HEK293 (cell line): ENCODE data around the gene USP32.

ENCODE experiments used
- CTCF ChIP-seq: fragments of 450-650 bp; formaldehyde crosslinking; IDR thresholded peaks from 2 replicates; pipeline ENCODE4 v1.5.1; 2016; ENCODE audit warnings: missing biosample characterization, missing genetic modification characterization
- PRDM10 ChIP-seq: fragments of 450-650 bp; formaldehyde crosslinking; IDR thresholded peaks from 2 replicates; pipeline ENCODE4 v1.5.1; 2016; ENCODE audit warnings: missing biosample characterization, missing genetic modification characterization
- SCRT2 ChIP-seq: fragments of 450-650 bp; formaldehyde crosslinking; IDR thresholded peaks from 2 replicates; pipeline ENCODE4 v1.5.1; 2016; ENCODE audit warnings: missing biosample characterization, missing genetic modification characterization
- SP2 ChIP-seq: fragments of 450-650 bp; formaldehyde crosslinking; IDR thresholded peaks from 2 replicates; pipeline ENCODE4 v1.5.1; 2016; ENCODE audit warnings: missing biosample characterization, missing genetic modification characterization
- TCF7L2 ChIP-seq: IDR thresholded peaks from 2 replicates; pipeline ENCODE4 v1.6.1; 2011; ENCODE audit warnings: low read depth, mild to moderate bottlenecking, inconsistent platforms, low read length, moderate library complexity, borderline replicate concordance
- ZNF121 ChIP-seq: fragments of 450-650 bp; formaldehyde crosslinking; IDR thresholded peaks from 2 replicates; pipeline ENCODE4 v1.5.1; 2016; ENCODE audit warnings: missing biosample characterization, missing genetic modification characterization
- ZNF24 ChIP-seq: fragments of 450-650 bp; formaldehyde crosslinking; IDR thresholded peaks from 2 replicates; pipeline ENCODE4 v1.5.1; 2016; ENCODE audit warnings: missing biosample characterization, missing genetic modification characterization
- ZNF335 ChIP-seq: fragments of 450-650 bp; formaldehyde crosslinking; conservative IDR thresholded peaks from 2 replicates; pipeline ENCODE4 v1.5.1; 2016; ENCODE audit warnings: missing biosample characterization, missing genetic modification characterization
- ZNF426 ChIP-seq: fragments of 450-650 bp; formaldehyde crosslinking; IDR thresholded peaks from 2 replicates; pipeline ENCODE4 v1.5.1; 2017; ENCODE audit warnings: missing biosample characterization, missing genetic modification characterization, mild to moderate bottlenecking, inconsistent platforms, moderate library complexity
- ZNF473 ChIP-seq: fragments of 450-650 bp; formaldehyde crosslinking; IDR thresholded peaks from 2 replicates; pipeline ENCODE4 v1.5.1; 2017; ENCODE audit warnings: missing biosample characterization, missing genetic modification characterization
- ZNF571 ChIP-seq: fragments of 450-650 bp; formaldehyde crosslinking; IDR thresholded peaks from 2 replicates; pipeline ENCODE4 v1.5.0; 2017; ENCODE audit warnings: missing biosample characterization, missing genetic modification characterization
- ZXDB ChIP-seq: fragments of 450-650 bp; formaldehyde crosslinking; IDR thresholded peaks from 2 replicates; pipeline ENCODE4 v1.5.1; 2016; ENCODE audit warnings: missing biosample characterization, missing genetic modification characterization
- TF ChIP-seq, protein P1 (sequence below): fragments of 450-650 bp; formaldehyde crosslinking; IDR thresholded peaks from 2 replicates; pipeline ENCODE4 v1.5.1; 2017; ENCODE audit warnings: missing biosample characterization, missing genetic modification characterization
- TF ChIP-seq, protein P2 (sequence below): fragments of 450-650 bp; formaldehyde crosslinking; IDR thresholded peaks from 2 replicates; pipeline ENCODE4 v1.5.1; 2016; ENCODE audit warnings: missing biosample characterization, missing genetic modification characterization

- no peak for TF ChIP-seq SCRT2
- TF ChIP-seq ZXDB (tag by site-specific recombination): no peak
- TF ChIP-seq CTCF (tag by site-specific recombination): no peak
- no peak for TF ChIP-seq ZNF571 (tag by site-specific recombination)
- TF ChIP-seq PRDM10 (tag by site-specific recombination): no peak
- TF ChIP-seq ZNF121: no peak
- TF ChIP-seq SP2 (tag by site-specific recombination): no peak
- TF ChIP-seq ZNF335 (tag by site-specific recombination): no peak
- no peak for TF ChIP-seq ZNF426 (tag by site-specific recombination)
- TF ChIP-seq, protein P1, sequence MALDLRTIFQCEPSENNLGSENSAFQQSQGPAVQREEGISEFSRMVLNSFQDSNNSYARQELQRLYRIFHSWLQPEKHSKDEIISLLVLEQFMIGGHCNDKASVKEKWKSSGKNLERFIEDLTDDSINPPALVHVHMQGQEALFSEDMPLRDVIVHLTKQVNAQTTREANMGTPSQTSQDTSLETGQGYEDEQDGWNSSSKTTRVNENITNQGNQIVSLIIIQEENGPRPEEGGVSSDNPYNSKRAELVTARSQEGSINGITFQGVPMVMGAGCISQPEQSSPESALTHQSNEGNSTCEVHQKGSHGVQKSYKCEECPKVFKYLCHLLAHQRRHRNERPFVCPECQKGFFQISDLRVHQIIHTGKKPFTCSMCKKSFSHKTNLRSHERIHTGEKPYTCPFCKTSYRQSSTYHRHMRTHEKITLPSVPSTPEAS (tag by site-specific recombination): no peak
- no peak for TF ChIP-seq ZNF473
- TF ChIP-seq ZNF24 (tag by site-specific recombination): no peak
- no peak for TF ChIP-seq TCF7L2
- TF ChIP-seq, protein P2, sequence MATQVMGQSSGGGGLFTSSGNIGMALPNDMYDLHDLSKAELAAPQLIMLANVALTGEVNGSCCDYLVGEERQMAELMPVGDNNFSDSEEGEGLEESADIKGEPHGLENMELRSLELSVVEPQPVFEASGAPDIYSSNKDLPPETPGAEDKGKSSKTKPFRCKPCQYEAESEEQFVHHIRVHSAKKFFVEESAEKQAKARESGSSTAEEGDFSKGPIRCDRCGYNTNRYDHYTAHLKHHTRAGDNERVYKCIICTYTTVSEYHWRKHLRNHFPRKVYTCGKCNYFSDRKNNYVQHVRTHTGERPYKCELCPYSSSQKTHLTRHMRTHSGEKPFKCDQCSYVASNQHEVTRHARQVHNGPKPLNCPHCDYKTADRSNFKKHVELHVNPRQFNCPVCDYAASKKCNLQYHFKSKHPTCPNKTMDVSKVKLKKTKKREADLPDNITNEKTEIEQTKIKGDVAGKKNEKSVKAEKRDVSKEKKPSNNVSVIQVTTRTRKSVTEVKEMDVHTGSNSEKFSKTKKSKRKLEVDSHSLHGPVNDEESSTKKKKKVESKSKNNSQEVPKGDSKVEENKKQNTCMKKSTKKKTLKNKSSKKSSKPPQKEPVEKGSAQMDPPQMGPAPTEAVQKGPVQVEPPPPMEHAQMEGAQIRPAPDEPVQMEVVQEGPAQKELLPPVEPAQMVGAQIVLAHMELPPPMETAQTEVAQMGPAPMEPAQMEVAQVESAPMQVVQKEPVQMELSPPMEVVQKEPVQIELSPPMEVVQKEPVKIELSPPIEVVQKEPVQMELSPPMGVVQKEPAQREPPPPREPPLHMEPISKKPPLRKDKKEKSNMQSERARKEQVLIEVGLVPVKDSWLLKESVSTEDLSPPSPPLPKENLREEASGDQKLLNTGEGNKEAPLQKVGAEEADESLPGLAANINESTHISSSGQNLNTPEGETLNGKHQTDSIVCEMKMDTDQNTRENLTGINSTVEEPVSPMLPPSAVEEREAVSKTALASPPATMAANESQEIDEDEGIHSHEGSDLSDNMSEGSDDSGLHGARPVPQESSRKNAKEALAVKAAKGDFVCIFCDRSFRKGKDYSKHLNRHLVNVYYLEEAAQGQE: no peak
These were observed 224.7 kb downstream of the USP32 start for GRCh38 chr17:60167065-60167741.
